ENCODE measurements around the gene ZNF205. TPM values are rescaled to one million over a fixed set of nuclear protein-coding genes. Genes with fewer than 3 reads are reported as not detected.
A peak's percentile ranks its signal among the peaks of the same experiment; 100 is the strongest.

ZNF205 gene
- total and polyA plus RNA-seq, 7 donors = 1.8 to 5.4 (median 1.9) TPM

DNA sequence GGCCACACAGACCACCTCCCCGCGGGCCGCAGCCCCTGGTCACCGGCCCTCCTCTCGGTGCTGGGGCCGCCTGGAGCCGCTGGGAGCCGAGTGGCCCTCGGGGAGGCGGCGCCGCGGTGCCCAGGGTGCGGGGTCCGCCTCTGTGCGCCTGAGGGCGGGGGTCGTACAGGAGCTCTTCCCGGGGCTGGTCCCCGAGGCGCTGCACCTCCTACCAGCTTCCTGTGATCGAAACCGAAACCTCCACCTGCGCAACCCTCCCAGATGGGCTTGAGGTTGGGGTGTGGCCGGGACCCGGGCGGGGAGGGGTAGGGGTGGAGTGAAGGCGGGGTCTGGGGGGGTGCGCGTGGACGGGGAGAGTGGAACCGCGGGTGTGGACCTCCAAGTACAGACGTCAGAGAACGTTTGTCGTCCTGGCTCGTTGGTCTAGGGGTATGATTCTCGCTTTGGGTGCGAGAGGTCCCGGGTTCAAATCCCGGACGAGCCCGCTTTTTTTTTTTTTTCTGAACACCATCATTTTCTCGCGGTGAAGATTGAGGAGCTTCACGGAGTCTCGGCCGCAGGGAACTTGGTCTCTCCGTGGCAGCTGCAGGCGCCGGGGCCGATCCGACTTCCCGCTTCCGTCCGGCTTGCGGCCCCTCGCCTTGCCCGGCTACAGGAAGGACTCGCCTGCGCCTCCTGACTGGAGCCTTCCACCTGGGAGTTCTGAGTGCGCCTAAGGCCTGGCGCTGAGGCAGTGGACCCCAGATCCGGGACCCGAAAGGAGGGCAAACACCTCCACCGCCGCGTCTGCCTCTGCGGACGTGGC, 46.3 kb downstream of the ZNF205 start:
- Histone ChIP-seq H3K27ac (peak overlapping the region; percentile 58), H3K36me3 (ENCODE audit: insufficient read depth in 1 of 2, low read depth in 1 of 2) (no peaks in the 10 kb centered on the region), H3K4me3 (peak overlapping the region; percentile 77), H3K4me1 (peaks cover 5% of the 10 kb centered on the region), H3K27me3 (ENCODE audit: insufficient read depth in 3 of 3, low read length in 2 of 3) (peaks cover 0 to 47% (median 31%) of the 10 kb centered on the region in 3 donors), H3K9me3 (no peaks in the 10 kb centered on the region)
- TF ChIP-seq CTCF (IDR thresholded peaks at IDR 0.05) = no peak
- WGBS, 3 donors = 0 to 2% (median 1%) methylated on average over 63 to 70 of the region's 70 CpGs
- ATAC-seq (peak; percentile 62 to 79 (median 72)), DNase-seq (peak; percentile 82 to 86)
- intact Hi-C loops (cut with DNase I) = no loop called here

- DNase-seq (no peak), ATAC-seq (no peak)
- no peak for TF ChIP-seq CTCF (IDR thresholded peaks at IDR 0.05)
- WGBS, 3 donors = 77 to 83% (median 83%) methylated on average over 35 to 36 of the region's 36 CpGs
- Histone ChIP-seq H3K27me3 (ENCODE audit: insufficient read depth in 3 of 3, low read length in 2 of 3) (peaks cover 0 to 49% (median 29%) of the 10 kb centered on the region in 3 donors), H3K9me3 (no peaks in the 10 kb centered on the region), H3K36me3 (ENCODE audit: insufficient read depth in 1 of 2, low read depth in 1 of 2) (no peaks in the 10 kb centered on the region), H3K4me1 (peaks cover 8% of the 10 kb centered on the region), H3K4me3 (no peak overlapping the region), H3K27ac (no peak overlapping the region)
- intact Hi-C loops (cut with DNase I) = no loop called here
Observed at GRCh38 chr16:3161235-3162018, 49.0 kb downstream of the ZNF205 start.

DNA sequence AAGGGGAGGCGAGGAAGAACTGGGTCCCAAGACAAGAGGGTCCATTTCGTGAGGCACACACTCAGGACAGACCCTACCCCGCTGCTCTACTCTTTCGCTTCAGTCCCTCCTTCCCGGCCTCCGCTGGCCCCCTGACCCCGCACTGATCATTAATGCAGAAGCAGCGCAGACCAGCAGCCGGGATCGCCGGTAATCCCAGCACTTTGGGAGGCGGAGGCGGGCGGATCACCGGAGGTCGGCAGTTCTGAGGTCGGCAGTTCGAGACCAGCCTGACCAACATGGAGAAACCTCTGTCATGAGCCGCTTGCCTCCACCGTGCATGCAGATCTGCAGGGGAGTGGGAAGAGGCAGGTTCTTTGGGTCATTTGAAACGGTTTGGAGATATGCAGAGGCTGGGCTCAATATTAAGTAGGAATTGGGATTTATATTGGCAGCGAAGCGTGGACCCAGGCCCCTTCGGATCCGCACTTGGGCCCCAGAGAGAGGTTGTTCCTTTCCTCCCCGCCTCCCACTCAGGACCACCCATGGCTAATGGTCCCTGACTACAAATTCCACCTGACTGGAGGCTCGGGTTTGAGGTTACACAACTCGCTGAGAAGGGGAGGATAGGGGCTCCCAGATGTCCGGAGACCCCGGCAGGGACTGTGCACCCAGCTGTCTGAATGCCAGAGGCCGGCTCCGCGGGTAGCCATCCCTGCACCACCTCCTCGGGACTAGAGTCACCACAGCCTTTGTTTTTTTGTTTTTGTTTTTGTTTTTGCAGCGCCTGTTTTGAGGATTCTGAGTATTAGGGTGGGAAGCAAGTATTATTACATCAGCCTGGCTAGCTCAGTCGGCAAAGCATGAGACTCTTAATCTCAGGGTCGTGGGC, 52.0 kb downstream of the ZNF205 start:
- DNase-seq (no peak), ATAC-seq (no peak)
- Histone ChIP-seq H3K36me3 (ENCODE audit: insufficient read depth in 1 of 2, low read depth in 1 of 2) (no peaks in the 10 kb centered on the region), H3K27ac (no peak overlapping the region), H3K27me3 (ENCODE audit: insufficient read depth in 3 of 3, low read length in 2 of 3) (peaks cover 0 to 46% (median 13%) of the 10 kb centered on the region in 3 donors), H3K4me3 (no peak overlapping the region), H3K9me3 (no peaks in the 10 kb centered on the region), H3K4me1 (peaks cover 2% of the 10 kb centered on the region)
- no peak for TF ChIP-seq CTCF (IDR thresholded peaks at IDR 0.05)
- WGBS, 3 donors = 81 to 84% (median 82%) methylated on average over 37 of the region's 37 CpGs
- intact Hi-C loops (cut with DNase I) = no loop called here

GRCh38 chr16:3165111-3165822, 52.9 kb downstream of the ZNF205 start:
- H3K27ac ChIP-seq = no peak overlapping the region
- peaks cover 0 to 49% (median 14%) of the 10 kb centered on the region in 3 donors for H3K27me3 ChIP-seq (ENCODE audit: insufficient read depth in 3 of 3, low read length in 2 of 3)
- DNase-seq = no peak
- peaks cover 4% of the 10 kb centered on the region for H3K4me1 ChIP-seq
- intact Hi-C loops (cut with DNase I) = loop anchor here in 1 of 2 donors (5.0 kb wide), 2 partner anchors 38 to 108 kb away; no protein-coding TSS in a partner anchor
- H3K9me3 ChIP-seq = no peaks in the 10 kb centered on the region
- WGBS, 3 donors = 85 to 90% (median 86%) methylated on average over 12 of the region's 12 CpGs
- peak in 1 of 4 donors; percentile 29 for ATAC-seq
- TF ChIP-seq CTCF (IDR thresholded peaks at IDR 0.05) = no peak
- H3K4me3 ChIP-seq = peak overlapping the region; percentile 52
- no peaks in the 10 kb centered on the region for H3K36me3 ChIP-seq (ENCODE audit: insufficient read depth in 1 of 2, low read depth in 1 of 2)

Measured in psoas muscle (tissue), 8 donors.